ENCODE results near the gene ITIH1. TPM values are rescaled to one million over a fixed set of nuclear protein-coding genes. Genes with fewer than 3 reads are reported as not detected.

Gene ITIH1
- total RNA-seq, 6 experiments from 2014 or later, result 376 to 1,846 (median 1,201) TPM

DNA sequence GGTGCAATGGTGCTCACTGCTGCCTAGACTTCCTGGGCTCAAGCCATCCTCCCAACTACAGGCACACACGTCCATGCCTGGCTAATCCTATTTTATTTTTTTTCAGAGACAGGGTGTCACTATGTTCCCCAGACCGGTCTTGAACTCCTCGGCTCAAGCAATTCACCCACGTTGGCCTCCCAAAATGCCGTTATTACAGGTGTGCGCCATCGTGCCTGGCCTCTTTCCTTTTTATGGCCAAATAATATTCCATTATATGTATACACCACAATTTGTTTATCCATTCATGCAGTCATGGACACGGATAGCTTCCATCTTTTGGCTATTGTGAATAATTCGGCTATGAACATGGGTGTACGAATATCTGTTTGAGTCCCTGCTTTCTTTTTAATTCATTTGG is 5.7 kb upstream of the ITIH1 start:
- Histone ChIP-seq H3K4me1 (peaks cover 0 to 63% (median 20%) of the 10 kb centered on the region in 4 donors), H3K27ac (peak overlapping the region; percentile 52 to 67 (median 62)), H3K27me3 (no peaks in the 10 kb centered on the region), H3K9me3 (no peaks in the 10 kb centered on the region), H3K4me3 (no peak overlapping the region), H3K36me3 (peaks cover 0 to 11% (median 0%) of the 10 kb centered on the region in 4 donors)
- intact Hi-C loops (cut with DNase I), result no loop called here
- DNase-seq (no peak), ATAC-seq (no peak)
- TF ChIP-seq CTCF (IDR thresholded peaks at IDR 0.05) (no peak), POLR2A (IDR thresholded peaks at IDR 0.05) (no peak)
- 94% methylated on average over 9 of the region's 10 CpGs for WGBS (ENCODE audit: insufficient coverage, low coverage, low lambda C conversion rate, missing lambda C conversion rate)

- intact Hi-C loops (cut with DNase I), result no loop called here
- ATAC-seq (peak in 3 of 4 donors; percentile 2 to 8 (median 5)), DNase-seq (peak; percentile 35 to 78 (median 76))
- TF ChIP-seq CTCF (IDR thresholded peaks at IDR 0.05) (no peak), POLR2A (IDR thresholded peaks at IDR 0.05) (no peak)
- Histone ChIP-seq H3K4me1 (peaks cover 0 to 66% (median 20%) of the 10 kb centered on the region in 4 donors), H3K4me3 (peak overlapping the region in 2 of 3 donors; percentile 7 to 33), H3K27ac (peak overlapping the region in 2 of 3 donors; percentile 77 to 95), H3K27me3 (no peaks in the 10 kb centered on the region), H3K36me3 (peaks cover 0 to under 1% (median 0%) of the 10 kb centered on the region in 4 donors), H3K9me3 (no peaks in the 10 kb centered on the region)
- 44% methylated on average over 11 of the region's 13 CpGs for WGBS (ENCODE audit: insufficient coverage, low coverage, low lambda C conversion rate, missing lambda C conversion rate)
Observed at GRCh38 chr3:52773361-52774065, 3.9 kb upstream of the ITIH1 start.

DNA sequence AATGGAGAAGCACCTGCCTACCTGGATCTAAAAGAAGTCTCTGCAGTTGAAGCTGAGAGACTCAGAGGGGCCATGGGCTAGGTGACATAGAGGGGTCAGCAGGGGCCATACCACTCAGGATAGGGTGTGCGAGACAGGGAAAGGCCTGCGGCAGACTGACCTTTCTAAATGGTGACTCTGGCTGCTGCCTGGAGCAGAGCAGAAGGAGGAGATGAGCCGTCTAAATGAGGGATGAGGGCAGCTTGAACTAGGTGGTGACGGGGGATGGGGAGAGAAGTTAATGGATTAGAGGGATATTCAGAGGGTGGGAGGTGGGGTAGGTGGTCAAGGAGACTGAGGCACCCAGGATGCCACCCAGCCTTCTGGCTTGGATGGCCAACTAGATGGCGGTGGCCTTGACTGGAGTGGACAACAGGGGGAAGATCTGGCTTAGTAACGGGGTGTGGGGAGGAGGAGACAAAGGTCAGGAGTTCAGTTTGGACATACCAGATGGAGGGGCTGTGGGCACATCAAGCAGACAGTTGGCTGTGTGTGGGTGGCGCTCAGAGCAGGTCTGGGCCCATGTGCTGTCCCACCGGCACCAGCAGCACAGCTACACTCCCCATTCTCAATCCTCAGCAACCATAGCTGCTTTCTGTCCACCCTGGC is 3.2 kb upstream of the ITIH1 start:
- WGBS (ENCODE audit: insufficient coverage, low coverage, low lambda C conversion rate, missing lambda C conversion rate), result 35% methylated on average over 5 of the region's 8 CpGs
- TF ChIP-seq POLR2A (IDR thresholded peaks at IDR 0.05) (no peak), CTCF (IDR thresholded peaks at IDR 0.05) (no peak)
- peaks cover 0 to 65% (median 22%) of the 10 kb centered on the region in 4 donors for H3K4me1 ChIP-seq
- H3K27me3 ChIP-seq, result no peaks in the 10 kb centered on the region
- peak overlapping the region; percentile 77 to 95 (median 86) for H3K27ac ChIP-seq
- no peaks in the 10 kb centered on the region for H3K36me3 ChIP-seq
- peak overlapping the region in 2 of 3 donors; percentile 23 to 33 for H3K4me3 ChIP-seq
- ATAC-seq (no peak), DNase-seq (no peak)
- intact Hi-C loops (cut with DNase I), result no loop called here
- H3K9me3 ChIP-seq, result no peaks in the 10 kb centered on the region

DNA sequence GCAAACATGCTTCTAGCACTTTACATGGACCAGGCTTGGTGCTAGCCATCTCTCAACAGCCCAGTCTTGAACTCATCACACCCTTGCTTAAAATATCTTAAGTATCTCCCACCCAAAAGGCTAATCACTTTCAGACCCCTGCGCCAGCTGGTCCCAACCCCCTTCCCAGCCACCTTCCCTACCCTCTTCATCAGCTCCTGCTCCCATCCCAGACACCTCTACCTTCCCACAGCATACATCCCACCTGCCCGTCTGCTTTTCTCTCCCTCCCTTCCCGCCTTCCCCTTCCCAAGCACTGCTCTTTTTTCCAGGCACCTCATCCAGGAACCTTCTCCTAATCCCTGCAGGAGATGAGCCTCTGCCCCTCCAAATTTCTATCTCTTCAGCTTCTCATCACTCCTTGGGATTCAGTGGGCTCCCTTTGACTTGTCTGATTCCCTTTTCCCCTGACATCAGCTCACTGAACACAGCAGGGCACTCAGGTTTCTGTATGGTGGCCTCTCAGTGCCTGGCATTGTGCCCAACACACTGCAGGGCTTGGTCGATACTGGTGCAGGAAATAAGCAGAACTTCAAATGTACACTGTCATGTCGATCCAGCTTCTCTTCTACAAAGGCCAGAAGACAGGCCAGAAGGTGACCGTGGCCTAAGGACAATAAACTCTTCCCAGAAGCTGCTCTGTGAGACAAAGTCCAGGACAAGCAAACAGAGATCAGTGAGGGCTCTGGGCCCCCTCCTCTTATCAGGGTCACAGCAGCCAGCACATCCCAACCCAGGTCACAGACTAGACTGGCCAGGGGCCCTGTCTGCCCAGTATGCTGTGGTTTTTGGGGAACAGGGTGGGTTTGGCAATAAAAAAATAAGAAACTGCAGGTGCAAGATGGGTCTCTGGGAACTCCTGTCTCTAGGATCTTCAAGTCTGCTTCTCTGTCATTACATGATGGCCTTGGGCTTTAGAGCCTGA is 2.2 kb upstream of the ITIH1 start:
- Histone ChIP-seq H3K9me3 (no peaks in the 10 kb centered on the region), H3K27ac (peak overlapping the region; percentile 77 to 95 (median 86)), H3K4me1 (peaks cover 0 to 67% (median 27%) of the 10 kb centered on the region in 4 donors), H3K4me3 (peak overlapping the region in 2 of 3 donors; percentile 23 to 33), H3K27me3 (no peaks in the 10 kb centered on the region), H3K36me3 (peaks cover 0 to 1% (median 0%) of the 10 kb centered on the region in 4 donors)
- DNase-seq (peak; percentile 83 to 88 (median 87)), ATAC-seq (peak; percentile 47 to 71 (median 56))
- intact Hi-C loops (cut with DNase I), result no loop called here
- 16% methylated on average over 5 of the region's 6 CpGs for WGBS (ENCODE audit: insufficient coverage, low coverage, low lambda C conversion rate, missing lambda C conversion rate)
- TF ChIP-seq CTCF (IDR thresholded peaks at IDR 0.05), result no peak
- peak; percentile 13 for TF ChIP-seq POLR2A (IDR thresholded peaks at IDR 0.05)

All from right lobe of liver (tissue), 6 donors.